Left colon (tissue), 2 donors: Measurements from ENCODE around the gene BSN. TPM values are rescaled to one million over a fixed set of nuclear protein-coding genes. Genes with fewer than 3 reads are reported as not detected.
"Not testable (repeated sequence)": the region's sequence is repeated elsewhere in the genome, so short reads cannot be mapped to it uniquely, and the experiment has no call there.

Source experiments
- ATAC-seq: fragments of 200-7000 bp; cut with Tn5 transposase; one replicate; pipeline ENCODE4 v1.9.1; 2020; ENCODE audit warnings: mild to moderate bottlenecking, moderate library complexity
- DNase-seq, 2 donors: peaks; one replicate each; pipeline ENCODE4 v3.0.0-alpha.2; 2020
- intact Hi-C, 2 donors: fragments of 100-400 bp; cut with DNase I in 1 of 2; cut with micrococcal nuclease in 1 of 2; formaldehyde crosslinking; loops; one replicate each; pipeline versions ENCODE4 v1.11.2 to v1.14.0; 2022; cut with DNase I, micrococcal nuclease
- total RNA-seq, 2 donors: library from RNA; stranded (reverse); fragmentation: NEBNext Ultra II Directional; extraction: Animal tissue kit (Norgen Biotek cat#: 25700); gene quantifications; one replicate each; pipeline ENCODE4 v1.2.1, GENCODE V29; 2021
- donor health status: DM: no; HTN: no; CAD: no.
- donor health status: DM: yes; HTN: yes; CAD: no.

Gene BSN
- total RNA-seq, 2 donors from 2014 or later, result 0.24 to 0.25 TPM

DNA sequence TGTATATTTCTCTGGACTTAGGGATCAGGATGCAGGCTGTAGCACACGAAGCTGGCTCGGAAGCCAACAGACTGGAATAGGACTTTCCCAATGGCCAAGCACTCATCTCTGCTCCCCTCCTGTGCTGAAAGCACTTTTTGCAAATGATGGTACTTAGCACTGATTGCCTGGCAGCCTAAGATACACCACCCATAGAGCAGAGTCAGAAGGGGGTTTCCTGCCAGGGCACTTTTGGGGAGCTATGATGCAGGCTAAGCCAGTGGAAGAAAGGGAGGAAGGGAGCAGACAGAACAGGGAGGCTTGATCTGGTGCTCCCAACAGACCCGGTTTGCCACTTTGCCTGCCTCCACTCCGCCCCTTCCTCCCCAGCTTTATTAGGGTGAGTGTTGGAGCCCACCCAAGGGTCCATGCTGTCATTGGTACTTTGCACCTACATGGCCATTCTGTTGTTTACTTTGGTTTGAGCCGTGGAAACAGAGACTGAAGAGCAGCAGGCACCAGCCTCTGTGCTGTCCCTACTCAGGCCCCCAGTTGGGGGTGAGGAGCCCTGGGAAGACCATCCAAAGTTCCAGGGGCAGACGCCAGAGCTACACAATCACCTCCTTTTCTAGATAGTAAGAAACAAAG, 15.9 kb downstream of the BSN start:
- intact Hi-C loops, result no loop called here
- no peak for ATAC-seq

DNA sequence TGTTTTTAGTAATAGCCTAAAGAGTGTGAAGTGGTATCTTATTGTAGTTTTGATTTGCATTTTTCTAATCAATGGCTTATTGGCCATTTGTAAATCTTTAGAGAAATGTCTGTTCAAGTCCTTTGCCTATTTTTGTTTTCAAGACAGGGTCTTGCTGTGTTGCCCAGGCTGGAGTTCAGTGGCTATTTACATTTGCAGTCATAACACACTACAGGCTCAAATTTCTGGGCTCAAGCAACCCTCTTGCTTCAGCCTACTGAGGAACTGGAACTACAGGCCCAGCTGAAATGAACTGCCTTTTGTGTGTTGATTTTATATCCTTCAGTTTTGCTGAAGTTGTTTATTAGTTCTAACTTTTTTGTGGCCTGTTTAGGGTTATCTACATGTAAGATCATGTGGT, 27.9 kb downstream of the BSN start:
- DNase-seq, result no peak
- intact Hi-C loops, result no loop called here
- no peak for ATAC-seq

More for the DNA sequence above, 15.9 kb downstream of the BSN start:
- DNase-seq, result no peak

GRCh38 chr3:49585261-49585755, 31.0 kb downstream of the BSN start:
- intact Hi-C loops, ATAC-seq, DNase-seq: not testable (repeated sequence)

DNA sequence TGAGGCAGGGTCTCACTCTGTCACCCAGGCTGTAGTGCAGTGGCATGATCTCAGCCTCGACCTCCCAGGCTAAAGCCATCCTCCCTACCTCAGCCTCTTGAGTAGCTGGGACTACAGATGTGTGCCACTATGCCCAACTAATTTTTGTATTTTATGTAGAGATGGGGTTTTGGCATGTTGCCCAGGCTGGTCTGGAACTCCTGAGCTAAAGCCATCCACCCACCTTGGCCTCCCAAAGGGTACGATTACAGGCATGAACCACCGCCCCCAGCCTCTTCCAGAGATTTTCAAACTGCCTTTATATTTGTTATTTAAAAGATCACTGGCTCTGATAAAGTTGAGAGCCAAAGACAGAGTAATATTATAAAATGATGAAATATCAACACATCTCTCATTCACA, 37.3 kb downstream of the BSN start:
- DNase-seq (no peak), ATAC-seq (no peak)
- intact Hi-C loops, result no loop called here

GRCh38 chr3:49593041-49593440, 38.8 kb downstream of the BSN start:
- intact Hi-C loops, result no loop called here
- ATAC-seq, result no peak
- no peak for DNase-seq

- intact Hi-C loops, result no loop called here
- ATAC-seq (no peak), DNase-seq (no peak)
Observed at GRCh38 chr3:49600781-49601180, 46.5 kb downstream of the BSN start.

DNA sequence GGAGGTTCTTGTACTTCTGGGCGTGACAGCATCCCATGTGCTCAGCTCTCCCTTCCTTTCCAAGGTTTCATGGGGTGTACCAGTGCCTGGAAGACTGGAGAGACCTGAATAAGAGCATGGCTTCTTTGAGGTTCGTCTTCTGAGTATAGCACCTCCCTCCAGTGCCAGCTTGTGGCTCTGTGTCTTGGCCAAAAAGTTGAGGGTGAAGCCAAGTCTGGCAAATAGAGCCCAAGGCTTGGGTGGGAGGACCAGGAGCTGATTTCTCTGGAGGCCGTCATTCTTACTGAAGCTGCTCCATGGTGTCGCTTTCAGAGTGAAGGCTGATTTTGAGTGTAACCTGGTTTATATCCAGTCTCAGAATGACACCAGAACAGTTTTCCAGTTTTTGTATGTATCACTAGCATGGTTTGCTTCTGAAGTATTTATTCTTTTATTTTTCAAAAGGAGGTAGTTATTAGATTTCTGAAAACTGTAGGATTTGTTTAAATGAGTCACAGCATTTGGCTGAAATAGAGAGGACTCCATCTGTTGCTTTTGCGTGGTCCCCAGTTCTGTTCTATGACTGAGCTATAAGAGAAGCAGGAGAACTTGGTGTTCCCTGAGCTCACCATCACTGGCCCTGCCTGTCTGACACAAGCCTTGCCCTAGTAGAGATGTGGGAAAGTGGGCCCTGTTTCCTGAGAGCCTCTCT, 47.2 kb downstream of the BSN start:
- no peak for ATAC-seq
- no peak for DNase-seq
- intact Hi-C loops, result no loop called here

GRCh38 chr3:49602049-49602554, 47.8 kb downstream of the BSN start:
- ATAC-seq (no peak), DNase-seq (no peak)
- intact Hi-C loops, result no loop called here

DNA sequence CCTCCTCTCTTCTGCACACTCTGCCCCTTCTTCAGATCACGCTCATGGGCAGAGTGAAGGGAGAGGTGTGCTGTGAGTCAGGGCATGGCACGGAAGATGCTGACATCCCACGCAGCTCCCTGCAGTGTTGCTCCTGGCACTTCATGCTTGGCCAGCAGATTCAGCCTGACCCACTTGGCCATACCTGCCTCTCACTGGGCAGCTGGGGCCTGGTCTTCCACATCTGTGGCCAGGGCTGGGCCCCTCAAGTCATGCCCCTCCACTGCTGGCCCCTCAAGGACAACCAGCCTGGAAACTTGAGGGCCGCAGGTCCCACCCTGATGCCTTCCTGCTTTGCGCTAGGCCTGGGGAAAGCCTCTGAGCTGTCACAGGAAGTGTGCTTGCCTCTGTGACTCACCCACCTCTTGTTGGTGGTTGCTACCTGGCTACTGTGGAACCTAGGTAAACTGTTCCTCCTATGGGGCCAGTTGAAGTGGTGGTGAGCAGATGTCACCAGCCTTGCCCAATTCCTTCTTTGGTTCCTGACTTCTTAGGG, 48.7 kb downstream of the BSN start:
- intact Hi-C loops, result no loop called here
- ATAC-seq, result no peak
- DNase-seq, result peak in 1 of 2 donors; percentile 26

GRCh38 chr3:49606427-49606826, 52.1 kb downstream of the BSN start:
- DNase-seq, result no peak
- intact Hi-C loops, result no loop called here
- ATAC-seq, result no peak

GRCh38 chr3:49607105-49607591, 52.9 kb downstream of the BSN start:
- no peak for DNase-seq
- peak; percentile 67 for ATAC-seq
- intact Hi-C loops, result no loop called here

DNA sequence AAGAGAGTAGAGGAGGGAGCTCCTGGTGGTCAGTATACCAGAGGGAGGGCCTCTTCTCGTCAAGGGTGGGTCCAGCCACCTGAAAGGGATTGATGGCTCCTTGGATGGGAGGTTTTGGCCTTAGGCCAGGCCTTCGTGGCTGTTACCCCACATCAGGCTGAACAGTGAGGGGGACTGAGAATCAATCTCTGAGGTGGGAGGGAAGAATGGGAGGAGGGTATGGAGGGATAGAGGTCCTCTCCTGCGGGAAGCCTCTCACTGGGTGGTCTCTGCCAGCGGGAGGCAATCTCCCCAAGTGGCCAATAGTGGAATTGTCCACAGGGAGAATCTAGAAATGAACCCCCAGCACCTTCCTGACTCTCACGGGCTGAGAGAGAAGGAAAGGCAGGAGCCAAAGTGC, 53.5 kb downstream of the BSN start:
- ATAC-seq (no peak), DNase-seq (no peak)
- intact Hi-C loops, result no loop called here

GRCh38 chr3:49609314-49609713, 55.0 kb downstream of the BSN start:
- ATAC-seq (no peak), DNase-seq (no peak)
- intact Hi-C loops, result no loop called here

DNA sequence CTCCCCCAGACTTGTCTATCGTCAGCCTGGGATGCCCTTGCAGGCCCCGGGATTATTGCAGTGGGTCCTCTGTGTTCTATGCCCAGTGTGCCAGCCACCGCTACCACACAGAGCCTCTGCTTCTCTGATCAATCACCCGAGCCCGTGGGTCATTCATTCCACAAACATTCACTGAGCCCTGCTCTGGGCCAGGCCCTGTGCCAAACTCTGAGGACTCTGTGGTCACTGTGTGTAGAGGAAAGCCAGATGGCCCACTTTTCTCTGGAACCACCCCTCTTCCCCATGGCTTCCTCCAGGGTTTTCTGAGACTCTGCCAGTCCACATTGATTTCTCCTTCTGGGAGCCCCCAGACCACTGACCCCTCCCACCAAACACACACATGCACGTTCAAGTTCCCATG, 55.5 kb downstream of the BSN start:
- ATAC-seq (no peak), DNase-seq (no peak)

DNA sequence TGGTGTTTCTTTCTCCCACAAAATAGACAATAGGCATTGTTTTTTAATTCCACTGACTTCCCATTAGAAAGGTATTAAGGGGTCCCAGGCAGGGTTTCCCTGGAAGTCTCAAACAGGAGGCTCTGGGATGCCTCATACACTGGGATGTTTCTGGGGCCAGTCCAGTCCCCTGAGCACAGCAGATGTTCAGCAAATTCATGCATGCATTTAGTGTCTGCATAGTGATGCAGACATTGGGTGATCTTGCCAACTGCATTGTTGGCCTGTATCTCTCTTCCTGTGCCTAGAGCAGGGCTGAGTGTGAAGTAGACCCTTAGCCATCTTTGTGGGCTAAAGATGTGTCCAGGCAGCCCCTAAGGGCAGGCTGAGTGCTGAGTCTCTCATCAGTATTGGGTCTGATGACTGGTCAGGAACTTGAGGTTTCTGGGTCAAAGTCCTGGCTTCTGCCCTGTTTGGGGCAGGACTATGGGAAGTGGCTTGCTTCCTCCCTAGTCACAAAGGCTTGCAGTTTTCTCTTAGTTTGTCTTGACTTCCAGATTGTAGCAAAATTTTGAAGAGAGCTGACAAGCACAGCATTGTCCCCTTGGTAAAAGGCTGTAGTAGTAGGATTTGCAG, 56.5 kb downstream of the BSN start:
- peak; percentile 30 for ATAC-seq
- intact Hi-C loops, result no loop called here
- DNase-seq, result no peak

More for the DNA sequence above, 55.5 kb downstream of the BSN start:
- intact Hi-C loops, result no loop called here

GRCh38 chr3:49611291-49611690, 57.0 kb downstream of the BSN start:
- intact Hi-C loops, result no loop called here
- DNase-seq (no peak), ATAC-seq (no peak)

DNA sequence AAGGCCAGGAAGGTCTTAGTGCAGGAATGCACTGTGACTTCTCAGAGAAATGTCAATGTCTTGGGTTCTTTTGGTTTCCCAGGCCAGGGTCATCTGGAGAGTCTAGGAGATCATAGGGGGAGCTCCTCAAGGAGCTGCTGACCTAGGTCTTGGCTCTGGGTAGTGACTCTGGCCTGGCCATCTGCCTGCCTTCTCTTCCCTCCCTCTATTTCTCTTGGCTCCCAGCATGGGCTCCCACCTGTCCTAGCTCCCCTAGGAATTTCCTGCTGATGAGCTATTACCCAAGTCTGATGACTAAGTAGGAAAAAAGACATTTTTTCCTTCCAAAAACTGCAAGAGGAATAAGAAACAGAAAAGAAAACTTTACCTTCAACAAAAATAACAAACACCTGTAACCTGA, 57.4 kb downstream of the BSN start:
- ATAC-seq (no peak), DNase-seq (no peak)
- intact Hi-C loops, result no loop called here

DNA sequence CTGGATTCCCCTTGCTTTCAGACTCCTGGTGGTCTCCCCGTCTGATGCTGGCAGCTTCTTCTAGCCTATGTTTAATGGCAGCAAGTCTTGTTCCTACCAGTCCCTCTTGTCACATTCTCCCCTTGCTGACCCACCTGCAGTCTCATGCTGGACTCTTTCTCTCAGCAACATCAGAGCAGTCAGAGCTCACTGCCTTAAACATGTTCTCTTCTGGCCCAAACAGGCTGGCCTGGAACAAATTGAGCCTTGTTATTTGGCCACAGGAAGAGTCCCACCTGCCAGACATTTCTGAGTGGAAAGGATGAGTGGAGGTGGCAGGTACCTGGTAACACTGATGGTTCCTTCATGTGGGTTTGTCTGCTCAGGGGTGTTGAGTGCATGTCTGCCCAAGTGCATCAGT, 60.7 kb downstream of the BSN start:
- intact Hi-C loops, result no loop called here
- no peak for ATAC-seq
- no peak for DNase-seq

DNA sequence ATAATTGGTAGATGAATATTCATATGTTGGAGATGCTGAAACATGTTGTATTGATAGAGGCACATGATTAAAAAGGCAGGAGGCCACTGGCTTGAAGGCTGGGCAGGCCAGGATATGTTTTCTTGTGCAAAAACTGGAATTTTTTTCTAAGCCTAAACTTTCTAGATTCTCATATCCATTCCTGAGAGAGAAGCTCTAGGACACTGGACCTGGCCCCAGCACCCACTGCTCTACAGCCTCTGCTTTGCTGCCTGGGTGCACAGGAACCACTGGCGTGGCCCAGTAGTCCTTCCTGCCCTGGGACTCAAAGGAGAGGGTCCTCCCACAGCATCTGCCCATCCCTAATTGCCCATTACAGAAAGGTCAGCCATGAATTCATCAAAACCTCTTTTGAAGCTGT, 61.8 kb downstream of the BSN start:
- DNase-seq, result no peak
- intact Hi-C loops, result no loop called here
- ATAC-seq, result no peak

- ATAC-seq (no peak), DNase-seq (no peak)
- intact Hi-C loops, result no loop called here
Observed at GRCh38 chr3:49616491-49616941, 62.2 kb downstream of the BSN start.
